ENCODE measurements around the gene SLC30A5.
"Not testable (repeated sequence)": the region's sequence is repeated elsewhere in the genome, so short reads cannot be mapped to it uniquely, and the experiment has no call there.

The SLC30A5 gene

GRCh38 chr5:69093771-69094482 is at the start of gene SLC30A5:
SLC30A5 (plus strand) TSS chr5:69094014; CDS start chr5:69094256, 242 bp downstream.
- peak; percentile 92 for FAIRE-seq

- not testable (repeated sequence) for FAIRE-seq
These were observed 48.6 kb upstream of the SLC30A5 start for GRCh38 chr5:69045213-69045612.

GRCh38 chr5:69046375-69046957 is 47.3 kb upstream of the SLC30A5 start:
- FAIRE-seq, result no peak

- no peak for FAIRE-seq
These were observed 45.6 kb upstream of the SLC30A5 start for GRCh38 chr5:69048230-69048629.

GRCh38 chr5:69049151-69049550 is 44.7 kb upstream of the SLC30A5 start:
- no peak for FAIRE-seq

GRCh38 chr5:69049796-69050195 is 44.0 kb upstream of the SLC30A5 start:
- FAIRE-seq, result no peak

- FAIRE-seq, result no peak
These were observed 43.6 kb upstream of the SLC30A5 start for GRCh38 chr5:69050214-69050613.

GRCh38 chr5:69052181-69052580 is 41.6 kb upstream of the SLC30A5 start:
- no peak for FAIRE-seq

- no peak for FAIRE-seq
These were observed 18.9 kb upstream of the SLC30A5 start for GRCh38 chr5:69074664-69075521.

- no peak for FAIRE-seq
These were observed 18.2 kb upstream of the SLC30A5 start for GRCh38 chr5:69075522-69076179.

- no peak for FAIRE-seq
These were observed 14.8 kb upstream of the SLC30A5 start for GRCh38 chr5:69078921-69079540.

GRCh38 chr5:69079556-69079955 is 14.3 kb upstream of the SLC30A5 start:
- no peak for FAIRE-seq

GRCh38 chr5:69083412-69083811 is 10.4 kb upstream of the SLC30A5 start:
- no peak for FAIRE-seq

- no peak for FAIRE-seq
These were observed 9.6 kb upstream of the SLC30A5 start for GRCh38 chr5:69084195-69084594.

- no peak for FAIRE-seq
These were observed 8.9 kb upstream of the SLC30A5 start for GRCh38 chr5:69084903-69085302.

- FAIRE-seq, result no peak
These were observed 7.6 kb upstream of the SLC30A5 start for GRCh38 chr5:69086206-69086605.

- not testable (repeated sequence) for FAIRE-seq
These were observed 5.8 kb upstream of the SLC30A5 start for GRCh38 chr5:69088006-69088405.

- FAIRE-seq, result no peak
These were observed 3.7 kb upstream of the SLC30A5 start for GRCh38 chr5:69090158-69090557.

GRCh38 chr5:69091771-69092170 is 2.0 kb upstream of the SLC30A5 start:
- no peak for FAIRE-seq

- no peak for FAIRE-seq
These were observed 845 bp upstream of the SLC30A5 start for GRCh38 chr5:69092969-69093368.

GRCh38 chr5:69099302-69099701 is 5.5 kb downstream of the SLC30A5 start:
- FAIRE-seq, result no peak

GRCh38 chr5:69103521-69103920 is 9.7 kb downstream of the SLC30A5 start:
- no peak for FAIRE-seq
